Astrocyte (in vitro differentiated cells and primary cell): ENCODE measurements around the gene ZNF891. TPM values are rescaled to one million over a fixed set of nuclear protein-coding genes. Genes with fewer than 3 reads are reported as not detected.
A peak's percentile ranks its signal among the peaks of the same experiment; 100 is the strongest.

ENCODE experiments used
- DNase-seq: peaks from one replicate; pipeline ENCODE4 v3.0.0-alpha.2; 2010; ENCODE audit warnings: low read depth
- FAIRE-seq: peaks from 2 replicates; lab custom pipeline; 2011; peaks lifted over from hg19 to GRCh38; lab: Jason Lieb, UNC
- H2AFZ ChIP-seq: 2 replicates; pipeline ENCODE4 v1.6.0; 2012; ENCODE audit warnings: low read depth, low read length, inconsistent platforms
- H3K27ac ChIP-seq: 2 replicates; pipeline ENCODE4 v1.5.1; 2011; ENCODE audit warnings: low read depth, low read length, inconsistent platforms
- H3K27me3 ChIP-seq: 2 replicates; pipeline ENCODE4 v1.6.0; 2011; ENCODE audit warnings: low read length, inconsistent platforms; ENCODE audit not compliant: insufficient read depth
- H3K36me3 ChIP-seq: 2 replicates; pipeline ENCODE4 v1.5.1; 2011; ENCODE audit warnings: low read length, inconsistent platforms; ENCODE audit not compliant: insufficient read depth
- H3K4me1 ChIP-seq: 2 replicates; pipeline ENCODE4 v1.5.1; 2011; ENCODE audit warnings: low read length, inconsistent platforms; ENCODE audit not compliant: insufficient read depth
- H3K4me2 ChIP-seq: 2 replicates; pipeline ENCODE4 v1.6.0; 2012; ENCODE audit warnings: low read length, inconsistent platforms
- H3K4me3 ChIP-seq: 2 replicates; pipeline ENCODE4 v1.5.1; 2011; ENCODE audit warnings: low read depth, mild to moderate bottlenecking, low read length, inconsistent platforms; ENCODE audit not compliant: insufficient read depth
- H3K79me2 ChIP-seq: 2 replicates; pipeline ENCODE4 v1.6.0; 2012; ENCODE audit warnings: mild to moderate bottlenecking, low read length, inconsistent platforms; ENCODE audit not compliant: insufficient read depth
- H3K9ac ChIP-seq: 2 replicates; pipeline ENCODE4 v1.6.0; 2012; ENCODE audit warnings: mild to moderate bottlenecking, low read length, inconsistent platforms
- H3K9me3 ChIP-seq: 2 replicates; pipeline ENCODE4 v1.5.1; 2012; ENCODE audit warnings: low read depth, mild to moderate bottlenecking, low read length, inconsistent platforms; ENCODE audit not compliant: insufficient read depth
- H4K20me1 ChIP-seq: 2 replicates; pipeline ENCODE4 v1.6.0; 2012; ENCODE audit warnings: low read length, inconsistent platforms; ENCODE audit not compliant: insufficient read depth
- H3K27ac Mint-ChIP-seq: one replicate; pipeline ENCODE4 v1.8.0; 2021; ENCODE audit warnings: mild to moderate bottlenecking, mixed read lengths; ENCODE audit not compliant: unreplicated experiment
- H3K27me3 Mint-ChIP-seq: one replicate; pipeline ENCODE4 v1.8.0; 2021; ENCODE audit warnings: low read depth, mixed read lengths; ENCODE audit not compliant: unreplicated experiment
- H3K36me3 Mint-ChIP-seq: one replicate; pipeline ENCODE4 v1.8.0; 2021; ENCODE audit warnings: low read depth, mixed read lengths; ENCODE audit not compliant: unreplicated experiment
- H3K4me1 Mint-ChIP-seq: one replicate; pipeline ENCODE4 v1.8.0; 2021; ENCODE audit warnings: low read depth, mixed read lengths; ENCODE audit not compliant: unreplicated experiment
- H3K4me3 Mint-ChIP-seq: one replicate; pipeline ENCODE4 v1.8.0; 2021; ENCODE audit warnings: mild to moderate bottlenecking, moderate library complexity, mixed read lengths; ENCODE audit not compliant: unreplicated experiment
- H3K9me3 Mint-ChIP-seq: one replicate; pipeline ENCODE4 v1.8.0; 2021; ENCODE audit warnings: mild to moderate bottlenecking, mixed read lengths; ENCODE audit not compliant: unreplicated experiment
- CTCF ChIP-seq: IDR thresholded peaks from 2 replicates; pipeline ENCODE4 v1.5.1; 2011; ENCODE audit warnings: low read depth, mild to moderate bottlenecking, inconsistent platforms, low read length, moderate library complexity; ENCODE audit not compliant: insufficient read depth
- EZH2 ChIP-seq: IDR thresholded peaks from 2 replicates; pipeline ENCODE4 v1.6.1; 2012; ENCODE audit warnings: mild to moderate bottlenecking, low read length, inconsistent platforms; ENCODE audit not compliant: insufficient read depth
- total RNA-seq: library from RNA; stranded (reverse); gene quantifications from 2 replicates; pipeline ENCODE4 v1.2.1, GENCODE V29; 2021

ZNF891 gene
- total RNA-seq, 1 donor from 2014 or later, result 1.2 TPM

- H3K27ac ChIP-seq, result no peak overlapping the region
- Mint-ChIP-seq H3K9me3 (peaks cover 85% of the 10 kb centered on the region), H3K27me3 (no peaks in the 10 kb centered on the region), H3K4me3 (no peak overlapping the region), H3K36me3 (peaks cover 78% of the 10 kb centered on the region), H3K27ac (no peak overlapping the region), H3K4me1 (no peaks in the 10 kb centered on the region)
- H3K9me3 ChIP-seq, result peaks cover 77% of the 10 kb centered on the region
- no peaks in the 10 kb centered on the region for H4K20me1 ChIP-seq
- DNase-seq (peak; percentile 12), FAIRE-seq (no peak)
- H3K4me3 ChIP-seq, result no peak overlapping the region
- H3K36me3 ChIP-seq, result peaks cover 37% of the 10 kb centered on the region
- H3K79me2 ChIP-seq, result no peaks in the 10 kb centered on the region
- H2AFZ ChIP-seq, result no peak overlapping the region
- H3K4me1 ChIP-seq, result no peaks in the 10 kb centered on the region
- no peak overlapping the region for H3K9ac ChIP-seq
- TF ChIP-seq CTCF (no peak), EZH2 (no peak)
- H3K27me3 ChIP-seq, result no peaks in the 10 kb centered on the region
- no peak overlapping the region for H3K4me2 ChIP-seq
These were observed 72.6 kb downstream of the ZNF891 start for GRCh38 chr12:133057446-133057845.

Other genes starting within 250 kb of the ZNF891 start
- 60.4 and 66.6 TPM in 2 replicates for gene CHFR, start 242.7 kb downstream of the ZNF891 start, total RNA-seq
- 14.3 and 16.2 TPM in 2 replicates for gene ZNF605, start 174.0 kb downstream of the ZNF891 start, total RNA-seq
- 11.7 and 12.3 TPM in 2 replicates for gene ZNF26, start 143.9 kb downstream of the ZNF891 start, total RNA-seq
- gene ZNF84, start 92.8 kb downstream of the ZNF891 start, total RNA-seq, result 28.7 and 33.7 TPM in 2 replicates
- gene ZNF140, start 49.4 kb downstream of the ZNF891 start, total RNA-seq, result 17.2 and 17.6 TPM in 2 replicates
- 7.3 and 7.6 TPM in 2 replicates for gene ZNF10, start 353 bp upstream of the ZNF891 start, total RNA-seq
- gene ZNF268, start 51.2 kb upstream of the ZNF891 start, total RNA-seq, result 21.0 and 24.3 TPM in 2 replicates
- gene ANHX, start 105.6 kb upstream of the ZNF891 start, total RNA-seq, result not detected in 2 replicates